ENCODE measurements around the gene FOCAD. TPM values are rescaled to one million over a fixed set of nuclear protein-coding genes. Genes with fewer than 3 reads are reported as not detected.

Gene FOCAD
- total and polyA plus RNA-seq, 10 of the 15 experiments (the other 5 are each of a cell fraction or from before 2014, with no cell fraction given): 13.7 to 93.0 (median 41.8) TPM

DNA sequence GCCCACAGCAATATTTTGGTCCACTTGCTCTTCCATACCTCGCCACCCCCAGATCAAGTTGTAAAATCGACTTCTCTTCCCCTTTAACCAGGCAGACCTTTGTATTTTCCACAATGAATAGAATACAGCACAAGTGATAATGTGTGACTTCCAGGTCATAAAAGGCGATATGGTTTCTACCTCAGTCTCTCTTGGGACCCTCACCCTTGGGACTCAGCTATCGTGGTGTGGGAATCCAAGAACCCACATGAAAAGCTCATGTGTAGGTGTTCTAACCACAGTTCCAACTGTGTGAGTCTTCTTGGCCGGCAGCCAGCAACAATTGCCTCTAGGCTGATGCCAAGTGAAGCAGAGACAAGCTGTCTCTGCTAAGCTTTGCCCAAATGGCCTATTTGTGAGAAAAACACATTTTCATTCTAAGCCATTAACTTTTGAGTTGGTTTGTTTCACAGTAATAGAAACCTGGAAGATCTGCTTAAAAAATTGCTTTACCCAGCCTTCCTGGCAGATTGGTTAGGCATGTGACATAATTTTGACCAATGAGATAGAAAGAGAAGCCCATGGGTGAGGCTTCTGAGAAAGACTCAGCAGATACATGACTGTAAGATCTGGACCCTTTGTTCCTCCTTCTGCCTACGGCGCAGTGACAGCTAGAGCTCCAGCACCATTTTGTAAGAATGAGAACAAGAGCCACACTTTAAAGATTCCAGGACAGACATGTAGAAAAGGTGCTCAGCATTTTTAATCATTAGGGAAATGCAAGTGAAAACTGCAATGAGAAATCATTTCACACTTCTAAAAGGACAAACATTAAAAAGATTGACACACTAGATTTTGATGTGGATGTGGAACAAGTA is 43.5 kb upstream of the FOCAD start (continued):
- 0 out of 2 replicates have a peak, but pooled peaks have one; percentile 15 for TF ChIP-seq ESRRA (IDR thresholded peaks at IDR 0.05; ENCODE audit: low read length)
- TF ChIP-seq, protein P1, sequence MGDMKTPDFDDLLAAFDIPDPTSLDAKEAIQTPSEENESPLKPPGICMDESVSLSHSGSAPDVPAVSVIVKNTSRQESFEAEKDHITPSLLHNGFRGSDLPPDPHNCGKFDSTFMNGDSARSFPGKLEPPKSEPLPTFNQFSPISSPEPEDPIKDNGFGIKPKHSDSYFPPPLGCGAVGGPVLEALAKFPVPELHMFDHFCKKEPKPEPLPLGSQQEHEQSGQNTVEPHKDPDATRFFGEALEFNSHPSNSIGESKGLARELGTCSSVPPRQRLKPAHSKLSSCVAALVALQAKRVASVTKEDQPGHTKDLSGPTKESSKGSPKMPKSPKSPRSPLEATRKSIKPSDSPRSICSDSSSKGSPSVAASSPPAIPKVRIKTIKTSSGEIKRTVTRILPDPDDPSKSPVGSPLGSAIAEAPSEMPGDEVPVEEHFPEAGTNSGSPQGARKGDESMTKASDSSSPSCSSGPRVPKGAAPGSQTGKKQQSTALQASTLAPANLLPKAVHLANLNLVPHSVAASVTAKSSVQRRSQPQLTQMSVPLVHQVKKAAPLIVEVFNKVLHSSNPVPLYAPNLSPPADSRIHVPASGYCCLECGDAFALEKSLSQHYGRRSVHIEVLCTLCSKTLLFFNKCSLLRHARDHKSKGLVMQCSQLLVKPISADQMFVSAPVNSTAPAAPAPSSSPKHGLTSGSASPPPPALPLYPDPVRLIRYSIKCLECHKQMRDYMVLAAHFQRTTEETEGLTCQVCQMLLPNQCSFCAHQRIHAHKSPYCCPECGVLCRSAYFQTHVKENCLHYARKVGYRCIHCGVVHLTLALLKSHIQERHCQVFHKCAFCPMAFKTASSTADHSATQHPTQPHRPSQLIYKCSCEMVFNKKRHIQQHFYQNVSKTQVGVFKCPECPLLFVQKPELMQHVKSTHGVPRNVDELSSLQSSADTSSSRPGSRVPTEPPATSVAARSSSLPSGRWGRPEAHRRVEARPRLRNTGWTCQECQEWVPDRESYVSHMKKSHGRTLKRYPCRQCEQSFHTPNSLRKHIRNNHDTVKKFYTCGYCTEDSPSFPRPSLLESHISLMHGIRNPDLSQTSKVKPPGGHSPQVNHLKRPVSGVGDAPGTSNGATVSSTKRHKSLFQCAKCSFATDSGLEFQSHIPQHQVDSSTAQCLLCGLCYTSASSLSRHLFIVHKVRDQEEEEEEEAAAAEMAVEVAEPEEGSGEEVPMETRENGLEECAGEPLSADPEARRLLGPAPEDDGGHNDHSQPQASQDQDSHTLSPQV (IDR thresholded peaks at IDR 0.05): peak; percentile 67
- TF ChIP-seq, protein P2, sequence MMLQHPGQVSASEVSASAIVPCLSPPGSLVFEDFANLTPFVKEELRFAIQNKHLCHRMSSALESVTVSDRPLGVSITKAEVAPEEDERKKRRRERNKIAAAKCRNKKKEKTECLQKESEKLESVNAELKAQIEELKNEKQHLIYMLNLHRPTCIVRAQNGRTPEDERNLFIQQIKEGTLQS (IDR thresholded peaks at IDR 0.05; ENCODE audit: borderline replicate concordance, extremely low read depth, low read depth, low read length): no peak
- TF ChIP-seq, protein P3, sequence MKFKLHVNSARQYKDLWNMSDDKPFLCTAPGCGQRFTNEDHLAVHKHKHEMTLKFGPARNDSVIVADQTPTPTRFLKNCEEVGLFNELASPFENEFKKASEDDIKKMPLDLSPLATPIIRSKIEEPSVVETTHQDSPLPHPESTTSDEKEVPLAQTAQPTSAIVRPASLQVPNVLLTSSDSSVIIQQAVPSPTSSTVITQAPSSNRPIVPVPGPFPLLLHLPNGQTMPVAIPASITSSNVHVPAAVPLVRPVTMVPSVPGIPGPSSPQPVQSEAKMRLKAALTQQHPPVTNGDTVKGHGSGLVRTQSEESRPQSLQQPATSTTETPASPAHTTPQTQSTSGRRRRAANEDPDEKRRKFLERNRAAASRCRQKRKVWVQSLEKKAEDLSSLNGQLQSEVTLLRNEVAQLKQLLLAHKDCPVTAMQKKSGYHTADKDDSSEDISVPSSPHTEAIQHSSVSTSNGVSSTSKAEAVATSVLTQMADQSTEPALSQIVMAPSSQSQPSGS (IDR thresholded peaks at IDR 0.05; ENCODE audit: low read length): peak; percentile 100
- peak; percentile 11; the same call in 1 of the 2 replicates for TF ChIP-seq RAD21 (IDR thresholded peaks at IDR 0.05; ENCODE audit: insufficient read depth, low read depth, low read length)
- peak; percentile 35 for TF ChIP-seq KLF5 (IDR thresholded peaks at IDR 0.05; ENCODE audit: partially characterized antibody)
- 0 out of 2 replicates have a peak, but pooled peaks have one; percentile 24 for TF ChIP-seq SMAD5 (IDR thresholded peaks at IDR 0.05; ENCODE audit: low read depth)
- TF ChIP-seq, protein P4, sequence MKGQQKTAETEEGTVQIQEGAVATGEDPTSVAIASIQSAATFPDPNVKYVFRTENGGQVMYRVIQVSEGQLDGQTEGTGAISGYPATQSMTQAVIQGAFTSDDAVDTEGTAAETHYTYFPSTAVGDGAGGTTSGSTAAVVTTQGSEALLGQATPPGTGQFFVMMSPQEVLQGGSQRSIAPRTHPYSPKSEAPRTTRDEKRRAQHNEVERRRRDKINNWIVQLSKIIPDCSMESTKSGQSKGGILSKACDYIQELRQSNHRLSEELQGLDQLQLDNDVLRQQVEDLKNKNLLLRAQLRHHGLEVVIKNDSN (IDR thresholded peaks at IDR 0.05; ENCODE audit: borderline replicate concordance, extremely low read length, insufficient read depth, low read depth, low read length): peak; percentile 31
- no peak for TF ChIP-seq SREBF2 (IDR thresholded peaks at IDR 0.05; ENCODE audit: low read length)
- peak; percentile 90 for TF ChIP-seq PAX5 (IDR thresholded peaks at IDR 0.05; ENCODE audit: borderline replicate concordance, low read depth, low read length)
- peak; percentile 97 for TF ChIP-seq EED (IDR thresholded peaks at IDR 0.05; ENCODE audit: low read depth)
- TF ChIP-seq GATAD2B (conservative IDR thresholded peaks at IDR 0.05; ENCODE audit: low read depth): peak; percentile 100
- TF ChIP-seq, protein P5, sequence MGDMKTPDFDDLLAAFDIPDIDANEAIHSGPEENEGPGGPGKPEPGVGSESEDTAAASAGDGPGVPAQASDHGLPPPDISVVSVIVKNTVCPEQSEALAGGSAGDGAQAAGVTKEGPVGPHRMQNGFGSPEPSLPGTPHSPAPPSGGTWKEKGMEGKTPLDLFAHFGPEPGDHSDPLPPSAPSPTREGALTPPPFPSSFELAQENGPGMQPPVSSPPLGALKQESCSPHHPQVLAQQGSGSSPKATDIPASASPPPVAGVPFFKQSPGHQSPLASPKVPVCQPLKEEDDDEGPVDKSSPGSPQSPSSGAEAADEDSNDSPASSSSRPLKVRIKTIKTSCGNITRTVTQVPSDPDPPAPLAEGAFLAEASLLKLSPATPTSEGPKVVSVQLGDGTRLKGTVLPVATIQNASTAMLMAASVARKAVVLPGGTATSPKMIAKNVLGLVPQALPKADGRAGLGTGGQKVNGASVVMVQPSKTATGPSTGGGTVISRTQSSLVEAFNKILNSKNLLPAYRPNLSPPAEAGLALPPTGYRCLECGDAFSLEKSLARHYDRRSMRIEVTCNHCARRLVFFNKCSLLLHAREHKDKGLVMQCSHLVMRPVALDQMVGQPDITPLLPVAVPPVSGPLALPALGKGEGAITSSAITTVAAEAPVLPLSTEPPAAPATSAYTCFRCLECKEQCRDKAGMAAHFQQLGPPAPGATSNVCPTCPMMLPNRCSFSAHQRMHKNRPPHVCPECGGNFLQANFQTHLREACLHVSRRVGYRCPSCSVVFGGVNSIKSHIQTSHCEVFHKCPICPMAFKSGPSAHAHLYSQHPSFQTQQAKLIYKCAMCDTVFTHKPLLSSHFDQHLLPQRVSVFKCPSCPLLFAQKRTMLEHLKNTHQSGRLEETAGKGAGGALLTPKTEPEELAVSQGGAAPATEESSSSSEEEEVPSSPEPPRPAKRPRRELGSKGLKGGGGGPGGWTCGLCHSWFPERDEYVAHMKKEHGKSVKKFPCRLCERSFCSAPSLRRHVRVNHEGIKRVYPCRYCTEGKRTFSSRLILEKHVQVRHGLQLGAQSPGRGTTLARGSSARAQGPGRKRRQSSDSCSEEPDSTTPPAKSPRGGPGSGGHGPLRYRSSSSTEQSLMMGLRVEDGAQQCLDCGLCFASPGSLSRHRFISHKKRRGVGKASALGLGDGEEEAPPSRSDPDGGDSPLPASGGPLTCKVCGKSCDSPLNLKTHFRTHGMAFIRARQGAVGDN (IDR thresholded peaks at IDR 0.05): peak; percentile 82; the same call in 1 of the 2 replicates
- peak; percentile 87 for TF ChIP-seq PAX8 (IDR thresholded peaks at IDR 0.05)
- TF ChIP-seq RFX5 (IDR thresholded peaks at IDR 0.05; ENCODE audit: low read depth, low read length): no peak
- no peak for TF ChIP-seq SMARCA5 (IDR thresholded peaks at IDR 0.05)
- TF ChIP-seq, protein P6, sequence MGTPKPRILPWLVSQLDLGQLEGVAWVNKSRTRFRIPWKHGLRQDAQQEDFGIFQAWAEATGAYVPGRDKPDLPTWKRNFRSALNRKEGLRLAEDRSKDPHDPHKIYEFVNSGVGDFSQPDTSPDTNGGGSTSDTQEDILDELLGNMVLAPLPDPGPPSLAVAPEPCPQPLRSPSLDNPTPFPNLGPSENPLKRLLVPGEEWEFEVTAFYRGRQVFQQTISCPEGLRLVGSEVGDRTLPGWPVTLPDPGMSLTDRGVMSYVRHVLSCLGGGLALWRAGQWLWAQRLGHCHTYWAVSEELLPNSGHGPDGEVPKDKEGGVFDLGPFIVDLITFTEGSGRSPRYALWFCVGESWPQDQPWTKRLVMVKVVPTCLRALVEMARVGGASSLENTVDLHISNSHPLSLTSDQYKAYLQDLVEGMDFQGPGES (IDR thresholded peaks at IDR 0.05): no peak
